HepG2 (cell line): ENCODE measurements around the gene GDF7. TPM values are rescaled to one million over a fixed set of nuclear protein-coding genes. Genes with fewer than 3 reads are reported as not detected.

Experiments used
- ARNT ChIP-seq: fragments of 450-650 bp; IDR thresholded peaks from 2 replicates; pipeline ENCODE4 v1.6.1; 2017
- ARNTL ChIP-seq: sonication (generic); formaldehyde crosslinking; IDR thresholded peaks from 2 replicates; pipeline ENCODE4 v1.4.0; 2020; ENCODE audit warnings: mild to moderate bottlenecking, missing genetic modification reagents
- HDAC2 ChIP-seq: sonication (generic); formaldehyde crosslinking; IDR thresholded peaks from 2 replicates; pipeline ENCODE4 v1.4.0; 2020; ENCODE audit warnings: missing genetic modification reagents
- HMGA1 ChIP-seq: sonication (generic); formaldehyde crosslinking; conservative IDR thresholded peaks from 2 replicates; pipeline ENCODE4 v1.4.0; 2020; ENCODE audit warnings: missing genetic modification reagents
- KAT7 ChIP-seq: IDR thresholded peaks from 2 replicates; pipeline ENCODE4 v1.6.1; 2018; ENCODE audit warnings: borderline replicate concordance, missing compliant biosample characterization
- KDM5A ChIP-seq: fragments of 200-600 bp; sonication (generic); IDR thresholded peaks from 2 replicates; pipeline ENCODE4 v1.7.0; 2018; ENCODE audit warnings: antibody characterized with exemption, mild to moderate bottlenecking, low read length, borderline replicate concordance
- MTA3 ChIP-seq: sonication (generic); formaldehyde crosslinking; IDR thresholded peaks from 2 replicates; pipeline ENCODE4 v1.4.0; 2020; ENCODE audit warnings: missing genetic modification reagents
- MXI1 ChIP-seq: IDR thresholded peaks from 3 replicates; pipeline ENCODE4 v1.6.1; 2012; ENCODE audit warnings: low read depth, low read length, inconsistent platforms, borderline replicate concordance
- PHF8 ChIP-seq: sonication (generic); formaldehyde crosslinking; IDR thresholded peaks from 2 replicates; pipeline ENCODE4 v1.5.0; 2020; ENCODE audit warnings: missing genetic modification reagents
- RARA ChIP-seq: IDR thresholded peaks from 2 replicates; pipeline ENCODE4 v1.6.1; 2016; ENCODE audit warnings: missing genetic modification reagents, missing compliant biosample characterization
- TBP ChIP-seq: sonication (generic); formaldehyde crosslinking; IDR thresholded peaks from 2 replicates; pipeline ENCODE4 v1.5.0; 2020; ENCODE audit warnings: missing genetic modification reagents
- U2AF2 ChIP-seq: fragments of 200-400 bp; formaldehyde crosslinking; IDR thresholded peaks from 2 replicates; pipeline ENCODE4 v1.6.1; 2017; ENCODE audit warnings: low read depth, mild to moderate bottlenecking, low read length
- ZNF121 ChIP-seq: sonication (generic); formaldehyde crosslinking; IDR thresholded peaks from 2 replicates; pipeline ENCODE4 v1.5.0; 2020; ENCODE audit warnings: mild to moderate bottlenecking, missing genetic modification reagents
- ZNF335 ChIP-seq: sonication (generic); formaldehyde crosslinking; IDR thresholded peaks from 2 replicates; pipeline ENCODE4 v1.4.0; 2020; ENCODE audit warnings: missing genetic modification reagents
- ZNF382 ChIP-seq: sonication (generic); formaldehyde crosslinking; IDR thresholded peaks from 2 replicates; pipeline ENCODE4 v1.5.0; 2020; ENCODE audit warnings: missing genetic modification reagents, mild to moderate bottlenecking, borderline replicate concordance
- ZNF556 ChIP-seq: sonication (generic); formaldehyde crosslinking; IDR thresholded peaks from 2 replicates; pipeline ENCODE4 v1.4.0; 2020; ENCODE audit warnings: mild to moderate bottlenecking, missing genetic modification reagents, borderline replicate concordance
- ZNF644 ChIP-seq: IDR thresholded peaks from 2 replicates; pipeline ENCODE4 v1.6.1; 2016; ENCODE audit warnings: low read depth
- polyA plus RNA-seq, 8 experiments: library from polyadenylated mRNA; depleted of rRNA in 3 of 8; stranded (reverse) in 7 of 8; unstranded in 1 of 8; fragments of >200 nt; fragmentation: Illumina TruSeq in 4 of 8; extraction: Trizol in 4 of 8; gene quantifications; 2 replicates each; pipeline versions ENCODE4 v1.2.1 to v1.2.3, GENCODE V29; 2011 to 2016; ENCODE audit warnings: low read depth in 4 of 8, missing spikeins in 1 of 8, mixed read lengths in 1 of 8; ENCODE audit not compliant: insufficient read depth in 1 of 8
- total RNA-seq, 5 experiments: library from RNA; depleted of rRNA; stranded (reverse); fragments of >200 nt; fragmentation: Illumina TruSeq; extraction: Trizol; gene quantifications; 2 replicates each; pipeline ENCODE4 v1.2.3, GENCODE V29; 2016; ENCODE audit warnings: low read depth in 1 of 5
- TF ChIP-seq, protein P1 (sequence below): sonication (generic); formaldehyde crosslinking; IDR thresholded peaks from 2 replicates; pipeline ENCODE4 v1.8.1; 2022; ENCODE audit warnings: low read depth, mild to moderate bottlenecking, missing genetic modification reagents
- TF ChIP-seq, protein P2 (sequence below): fragments of 450-650 bp; IDR thresholded peaks from 2 replicates; pipeline ENCODE4 v1.6.1; 2017
- TF ChIP-seq, protein P3 (sequence below): sonication (generic); formaldehyde crosslinking; IDR thresholded peaks from 2 replicates; pipeline ENCODE4 v1.8.1; 2023; ENCODE audit warnings: mild to moderate bottlenecking, moderate library complexity, missing genetic modification reagents
- TF ChIP-seq, protein P4 (sequence below): sonication (generic); formaldehyde crosslinking; IDR thresholded peaks from 2 replicates; pipeline ENCODE4 v1.4.0; 2020; ENCODE audit warnings: mild to moderate bottlenecking, low read depth, missing genetic modification reagents
- TF ChIP-seq, protein P5 (sequence below): sonication (generic); formaldehyde crosslinking; IDR thresholded peaks from 2 replicates; pipeline ENCODE4 v1.8.0; 2022; ENCODE audit warnings: missing genetic modification reagents, mild to moderate bottlenecking, borderline replicate concordance

GDF7 gene
- total and polyA plus RNA-seq, 2 of the 13 experiments (the other 11 are each of a cell fraction or from before 2014, with no cell fraction given): 1.6 to 15.0 TPM

DNA sequence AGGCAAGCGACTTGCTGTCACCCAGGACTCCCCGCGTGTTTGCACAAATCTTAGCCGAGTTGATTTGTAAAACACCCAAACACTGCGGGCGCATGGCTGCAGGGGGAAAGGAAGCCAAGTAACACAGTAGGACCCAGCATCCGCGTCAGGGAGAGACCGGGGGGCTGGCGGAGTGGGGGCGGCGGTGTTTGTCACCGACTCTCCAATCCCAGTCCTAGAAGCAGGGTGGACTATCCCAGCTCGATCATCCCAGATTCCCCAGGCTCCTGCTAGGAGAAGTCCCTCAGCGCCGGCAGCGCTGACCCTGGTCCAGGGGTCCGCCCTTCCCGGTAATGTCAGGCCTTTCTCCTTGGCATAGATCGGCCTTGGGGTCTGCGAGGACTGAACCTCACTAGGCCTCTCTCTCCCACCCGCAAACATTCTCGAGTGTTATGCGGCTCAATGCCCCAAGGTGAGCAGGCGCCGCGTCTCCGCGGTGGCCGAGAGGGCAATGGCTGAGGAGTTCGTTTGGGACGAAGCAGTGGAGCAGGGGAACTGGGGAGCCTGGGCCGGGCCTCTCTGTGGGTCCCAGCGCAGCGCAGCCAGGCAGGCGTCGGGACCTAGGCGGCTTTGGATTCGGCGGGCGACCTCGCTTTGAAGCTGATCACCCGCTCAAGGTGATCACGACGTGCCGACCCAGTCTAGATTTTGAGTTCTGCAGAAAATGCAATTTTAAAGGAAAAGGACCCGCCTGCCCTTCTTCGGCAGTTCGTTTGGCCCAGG lies 1.5 kb upstream of the GDF7 start (continued):
- TF ChIP-seq, protein P1, sequence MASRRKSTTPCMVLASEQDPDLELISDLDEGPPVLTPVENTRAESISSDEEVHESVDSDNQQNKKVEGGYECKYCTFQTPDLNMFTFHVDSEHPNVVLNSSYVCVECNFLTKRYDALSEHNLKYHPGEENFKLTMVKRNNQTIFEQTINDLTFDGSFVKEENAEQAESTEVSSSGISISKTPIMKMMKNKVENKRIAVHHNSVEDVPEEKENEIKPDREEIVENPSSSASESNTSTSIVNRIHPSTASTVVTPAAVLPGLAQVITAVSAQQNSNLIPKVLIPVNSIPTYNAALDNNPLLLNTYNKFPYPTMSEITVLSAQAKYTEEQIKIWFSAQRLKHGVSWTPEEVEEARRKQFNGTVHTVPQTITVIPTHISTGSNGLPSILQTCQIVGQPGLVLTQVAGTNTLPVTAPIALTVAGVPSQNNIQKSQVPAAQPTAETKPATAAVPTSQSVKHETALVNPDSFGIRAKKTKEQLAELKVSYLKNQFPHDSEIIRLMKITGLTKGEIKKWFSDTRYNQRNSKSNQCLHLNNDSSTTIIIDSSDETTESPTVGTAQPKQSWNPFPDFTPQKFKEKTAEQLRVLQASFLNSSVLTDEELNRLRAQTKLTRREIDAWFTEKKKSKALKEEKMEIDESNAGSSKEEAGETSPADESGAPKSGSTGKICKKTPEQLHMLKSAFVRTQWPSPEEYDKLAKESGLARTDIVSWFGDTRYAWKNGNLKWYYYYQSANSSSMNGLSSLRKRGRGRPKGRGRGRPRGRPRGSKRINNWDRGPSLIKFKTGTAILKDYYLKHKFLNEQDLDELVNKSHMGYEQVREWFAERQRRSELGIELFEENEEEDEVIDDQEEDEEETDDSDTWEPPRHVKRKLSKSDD (CRISPR knock-in tag): no peak; the same call in 1 of the 2 replicates
- no peak for TF ChIP-seq HDAC2 (CRISPR knock-in tag)
- TF ChIP-seq TBP (CRISPR knock-in tag): no peak
- TF ChIP-seq MTA3 (CRISPR knock-in tag): no peak
- TF ChIP-seq, protein P2, sequence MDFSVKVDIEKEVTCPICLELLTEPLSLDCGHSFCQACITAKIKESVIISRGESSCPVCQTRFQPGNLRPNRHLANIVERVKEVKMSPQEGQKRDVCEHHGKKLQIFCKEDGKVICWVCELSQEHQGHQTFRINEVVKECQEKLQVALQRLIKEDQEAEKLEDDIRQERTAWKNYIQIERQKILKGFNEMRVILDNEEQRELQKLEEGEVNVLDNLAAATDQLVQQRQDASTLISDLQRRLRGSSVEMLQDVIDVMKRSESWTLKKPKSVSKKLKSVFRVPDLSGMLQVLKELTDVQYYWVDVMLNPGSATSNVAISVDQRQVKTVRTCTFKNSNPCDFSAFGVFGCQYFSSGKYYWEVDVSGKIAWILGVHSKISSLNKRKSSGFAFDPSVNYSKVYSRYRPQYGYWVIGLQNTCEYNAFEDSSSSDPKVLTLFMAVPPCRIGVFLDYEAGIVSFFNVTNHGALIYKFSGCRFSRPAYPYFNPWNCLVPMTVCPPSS: no peak
- TF ChIP-seq, protein P3, sequence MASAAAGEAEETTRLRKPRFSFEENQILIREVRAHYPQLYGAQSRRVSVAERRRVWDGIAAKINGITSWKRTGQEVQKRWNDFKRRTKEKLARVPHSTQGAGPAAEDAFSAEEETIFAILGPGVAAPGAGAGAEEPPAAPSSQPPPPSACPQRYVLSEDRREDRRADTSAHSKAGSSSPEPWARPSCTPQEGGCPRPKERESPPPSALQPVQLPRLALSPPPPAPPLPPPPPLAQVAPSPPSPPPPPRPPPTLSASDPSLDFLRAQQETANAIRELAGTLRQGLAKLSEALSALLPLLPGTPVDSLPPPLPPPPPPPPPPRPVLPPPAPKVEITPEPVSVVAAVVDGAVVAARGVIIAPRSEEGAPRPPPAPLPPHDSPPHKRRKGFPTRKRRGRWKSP (CRISPR knock-in tag): 0 out of 2 replicates have a peak, but pooled peaks have one; percentile 34
- TF ChIP-seq ZNF556 (CRISPR knock-in tag): no peak
- TF ChIP-seq MXI1: no peak
- no peak for TF ChIP-seq ZNF382 (CRISPR knock-in tag)
- TF ChIP-seq ARNT: no peak
- TF ChIP-seq U2AF2: no peak
- TF ChIP-seq KAT7 (CRISPR knock-in tag): peak; percentile 9; the same call in 1 of the 2 replicates
- TF ChIP-seq, protein P4, sequence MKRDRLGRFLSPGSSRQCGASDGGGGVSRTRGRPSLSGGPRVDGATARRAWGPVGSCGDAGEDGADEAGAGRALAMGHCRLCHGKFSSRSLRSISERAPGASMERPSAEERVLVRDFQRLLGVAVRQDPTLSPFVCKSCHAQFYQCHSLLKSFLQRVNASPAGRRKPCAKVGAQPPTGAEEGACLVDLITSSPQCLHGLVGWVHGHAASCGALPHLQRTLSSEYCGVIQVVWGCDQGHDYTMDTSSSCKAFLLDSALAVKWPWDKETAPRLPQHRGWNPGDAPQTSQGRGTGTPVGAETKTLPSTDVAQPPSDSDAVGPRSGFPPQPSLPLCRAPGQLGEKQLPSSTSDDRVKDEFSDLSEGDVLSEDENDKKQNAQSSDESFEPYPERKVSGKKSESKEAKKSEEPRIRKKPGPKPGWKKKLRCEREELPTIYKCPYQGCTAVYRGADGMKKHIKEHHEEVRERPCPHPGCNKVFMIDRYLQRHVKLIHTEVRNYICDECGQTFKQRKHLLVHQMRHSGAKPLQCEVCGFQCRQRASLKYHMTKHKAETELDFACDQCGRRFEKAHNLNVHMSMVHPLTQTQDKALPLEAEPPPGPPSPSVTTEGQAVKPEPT (CRISPR knock-in tag): no peak
- TF ChIP-seq ZNF335 (CRISPR knock-in tag): no peak
- TF ChIP-seq ARNTL (CRISPR knock-in tag): no peak
- 0 out of 2 replicates have a peak, but pooled peaks have one; percentile 2 for TF ChIP-seq PHF8 (CRISPR knock-in tag)
- TF ChIP-seq, protein P5, sequence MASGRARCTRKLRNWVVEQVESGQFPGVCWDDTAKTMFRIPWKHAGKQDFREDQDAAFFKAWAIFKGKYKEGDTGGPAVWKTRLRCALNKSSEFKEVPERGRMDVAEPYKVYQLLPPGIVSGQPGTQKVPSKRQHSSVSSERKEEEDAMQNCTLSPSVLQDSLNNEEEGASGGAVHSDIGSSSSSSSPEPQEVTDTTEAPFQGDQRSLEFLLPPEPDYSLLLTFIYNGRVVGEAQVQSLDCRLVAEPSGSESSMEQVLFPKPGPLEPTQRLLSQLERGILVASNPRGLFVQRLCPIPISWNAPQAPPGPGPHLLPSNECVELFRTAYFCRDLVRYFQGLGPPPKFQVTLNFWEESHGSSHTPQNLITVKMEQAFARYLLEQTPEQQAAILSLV: no peak
- no peak for TF ChIP-seq ZNF644
- TF ChIP-seq RARA (CRISPR knock-in tag): no peak
- no peak for TF ChIP-seq KDM5A
- TF ChIP-seq ZNF121 (CRISPR knock-in tag): 0 out of 2 replicates have a peak, but pooled peaks have one; percentile 4
- TF ChIP-seq HMGA1 (CRISPR knock-in tag): no peak
